ENCODE measurements around the gene ACY1. TPM values are rescaled to one million over a fixed set of nuclear protein-coding genes. Genes with fewer than 3 reads are reported as not detected.
A peak's percentile ranks its signal among the peaks of the same experiment; 100 is the strongest.
"Not testable (repeated sequence)": the region's sequence is repeated elsewhere in the genome, so short reads cannot be mapped to it uniquely, and the experiment has no call there.

Gene ACY1
- total RNA-seq, 1 experiment from 2014 or later = 103 TPM

DNA sequence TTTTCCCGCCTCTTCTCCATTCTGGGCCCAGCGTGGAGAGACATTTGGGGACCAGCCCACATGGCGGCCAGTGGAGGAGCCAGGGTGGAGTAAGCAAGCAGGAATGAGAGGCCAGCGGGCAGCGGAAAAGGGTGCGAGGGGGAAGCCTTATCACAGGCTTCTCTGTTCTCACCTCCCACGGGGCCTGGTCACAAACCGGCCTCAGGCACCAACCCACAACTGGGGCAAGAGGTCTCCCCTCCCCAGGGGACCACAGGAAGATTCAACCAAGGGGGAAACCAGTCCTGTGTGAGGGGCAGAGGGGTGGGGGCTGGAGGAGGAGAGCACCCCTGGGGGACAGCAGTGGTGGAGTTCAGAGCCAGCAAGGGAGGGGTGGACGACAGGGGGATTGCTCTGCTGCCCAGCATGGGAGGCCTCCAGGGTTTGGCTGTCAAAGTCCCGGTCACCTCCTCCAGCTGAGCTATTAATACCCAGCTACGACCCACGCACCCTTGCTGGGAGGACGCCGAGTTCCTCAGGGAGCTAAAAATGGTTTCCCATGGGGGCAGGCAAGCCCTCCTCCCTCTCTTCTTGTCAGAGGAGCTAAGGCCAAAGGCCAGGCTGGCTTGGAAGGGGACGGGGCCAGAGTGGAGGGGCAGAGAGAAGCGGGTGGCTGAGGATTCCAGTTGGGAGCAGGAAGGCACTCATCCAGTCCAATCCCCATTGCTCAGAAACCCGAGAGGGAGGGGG, 36.2 kb downstream of the ACY1 start:
- in situ Hi-C loops (cut with HindIII; ENCODE audit: low sequenced_read_pairs) = no loop called here
- DNase-seq (ENCODE audit: low spot score) = no peak

DNA sequence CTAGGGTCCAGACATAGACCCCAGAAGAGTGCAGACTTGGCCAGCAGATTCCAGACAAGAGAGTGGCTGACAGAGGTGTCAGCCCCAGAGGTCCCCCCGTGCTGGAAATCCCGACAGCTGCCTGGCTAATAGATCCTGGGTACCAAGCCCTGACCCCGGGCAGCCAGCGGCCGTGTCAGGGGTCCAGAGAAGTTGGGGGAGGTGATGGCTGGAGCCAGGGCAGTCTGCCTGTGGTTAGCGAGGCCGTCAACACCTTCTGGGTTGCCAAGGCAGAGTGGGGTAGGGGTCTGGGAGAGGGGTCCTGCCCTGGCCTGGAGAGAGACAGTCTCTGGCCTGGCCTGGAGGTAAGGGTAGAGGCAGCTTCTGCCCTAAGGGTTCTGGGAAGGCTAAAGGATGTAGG, 37.5 kb downstream of the ACY1 start:
- in situ Hi-C loops (cut with HindIII; ENCODE audit: low sequenced_read_pairs) = no loop called here
- no peak for DNase-seq (ENCODE audit: low spot score)

DNA sequence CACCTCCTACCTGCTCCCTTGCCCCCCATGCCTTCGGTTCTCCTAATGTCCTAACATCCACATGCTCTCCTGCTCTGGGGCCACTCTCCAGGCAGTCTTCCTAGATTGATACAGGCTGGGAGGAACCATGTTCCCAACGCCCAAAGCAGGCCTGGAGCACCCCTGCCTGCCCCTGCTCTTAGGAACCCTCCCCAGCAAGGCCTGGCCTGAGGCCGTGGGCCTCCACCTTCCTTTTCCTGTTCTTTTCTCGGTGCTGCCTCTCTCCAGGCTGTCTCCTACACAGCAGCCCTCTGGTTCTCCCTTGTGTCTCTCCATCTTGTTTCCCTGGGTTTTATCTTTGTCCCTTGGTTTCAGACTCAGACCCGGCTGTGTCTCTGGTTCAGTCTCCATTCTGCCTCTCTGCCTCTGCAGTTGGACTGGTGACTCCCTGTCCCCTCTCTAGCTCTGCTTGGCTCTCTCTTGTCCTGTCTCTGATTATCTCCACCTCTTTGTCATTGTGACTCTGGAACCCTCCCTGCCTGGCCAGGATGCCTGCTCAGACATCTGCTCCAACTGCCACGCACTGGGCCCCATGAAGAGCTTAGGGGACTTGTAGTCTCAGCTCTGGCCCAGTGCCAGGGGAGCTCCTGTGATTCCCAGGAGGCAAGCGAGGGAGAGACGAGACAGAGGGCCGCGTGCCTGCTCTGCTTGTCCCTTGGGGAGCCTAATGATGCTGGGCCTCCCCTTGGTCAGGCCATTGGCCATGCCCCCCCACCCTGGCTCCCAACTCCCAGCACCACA, 38.3 kb downstream of the ACY1 start:
- no peak for DNase-seq (ENCODE audit: low spot score)
- in situ Hi-C loops (cut with HindIII; ENCODE audit: low sequenced_read_pairs) = no loop called here

DNA sequence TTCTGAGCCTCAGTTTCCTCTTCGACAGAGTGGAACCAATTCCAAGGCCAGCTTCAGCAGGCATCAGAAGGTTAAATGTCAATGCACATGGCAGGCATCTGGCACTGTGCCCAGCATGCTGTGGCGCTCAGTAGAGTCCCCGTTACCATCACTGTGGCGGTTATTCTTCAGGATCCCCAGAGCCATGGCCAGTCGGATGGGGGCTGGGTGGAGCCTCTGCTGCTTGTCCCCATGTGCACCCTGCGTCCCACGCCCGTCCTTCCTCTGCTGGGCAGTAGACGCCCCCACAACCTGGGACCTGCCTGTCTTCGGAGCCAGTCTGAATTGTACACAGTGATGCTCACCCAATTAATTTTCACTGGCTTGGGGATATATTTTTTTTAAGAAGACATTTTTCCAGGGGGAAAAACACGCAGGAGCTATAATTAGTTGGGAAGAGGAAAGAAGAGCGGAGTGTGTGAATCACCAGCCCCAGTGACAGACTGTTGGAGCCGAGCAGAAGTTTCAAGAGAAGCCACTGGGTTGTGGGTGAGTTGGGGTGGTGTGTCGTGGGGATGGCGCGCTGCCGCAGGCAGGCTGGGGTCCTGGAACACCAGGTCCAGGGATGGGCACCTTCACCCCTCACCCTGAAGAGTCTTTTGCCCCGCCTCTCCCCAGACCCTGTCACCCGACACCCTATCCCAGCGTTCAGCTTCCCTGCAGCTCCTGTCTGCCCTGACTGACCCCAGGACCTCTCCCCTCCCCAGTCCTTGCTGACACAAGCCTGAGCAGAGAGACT, 39.2 kb downstream of the ACY1 start:
- no peak for DNase-seq (ENCODE audit: low spot score)
- in situ Hi-C loops (cut with HindIII; ENCODE audit: low sequenced_read_pairs) = no loop called here

DNA sequence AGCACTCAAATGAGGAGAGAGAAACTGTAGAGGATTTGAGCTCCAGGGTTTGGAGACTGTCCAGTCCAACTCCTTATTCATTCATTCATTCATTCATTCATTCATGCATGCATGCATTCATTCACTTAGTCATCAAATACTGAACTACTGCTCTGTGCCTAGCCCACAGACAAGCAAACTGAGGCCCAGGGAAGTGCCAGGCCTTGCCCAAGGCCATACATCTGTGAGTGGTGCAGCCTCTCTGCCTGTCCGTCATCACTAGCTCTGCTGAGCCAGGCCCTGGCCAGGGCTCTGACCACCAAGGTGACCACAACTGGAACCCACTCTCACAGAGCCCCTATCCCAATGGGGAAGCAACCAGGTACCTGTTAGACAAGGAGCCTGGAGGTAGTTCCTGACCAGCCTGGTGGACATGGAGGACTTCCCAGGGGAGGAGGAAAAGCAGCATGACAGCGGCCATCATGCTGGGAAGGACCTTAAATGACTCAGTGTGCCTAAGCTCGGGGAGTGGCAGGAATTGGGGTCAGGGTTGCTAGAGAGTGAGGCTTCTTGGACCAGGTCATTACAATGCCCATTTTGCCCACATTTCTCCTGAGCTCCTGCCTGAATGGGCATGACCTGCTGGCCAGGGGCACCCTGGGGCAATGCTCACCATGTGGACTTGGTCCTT, 39.9 kb downstream of the ACY1 start:
- in situ Hi-C loops (cut with HindIII; ENCODE audit: low sequenced_read_pairs) = no loop called here
- no peak for DNase-seq (ENCODE audit: low spot score)

DNA sequence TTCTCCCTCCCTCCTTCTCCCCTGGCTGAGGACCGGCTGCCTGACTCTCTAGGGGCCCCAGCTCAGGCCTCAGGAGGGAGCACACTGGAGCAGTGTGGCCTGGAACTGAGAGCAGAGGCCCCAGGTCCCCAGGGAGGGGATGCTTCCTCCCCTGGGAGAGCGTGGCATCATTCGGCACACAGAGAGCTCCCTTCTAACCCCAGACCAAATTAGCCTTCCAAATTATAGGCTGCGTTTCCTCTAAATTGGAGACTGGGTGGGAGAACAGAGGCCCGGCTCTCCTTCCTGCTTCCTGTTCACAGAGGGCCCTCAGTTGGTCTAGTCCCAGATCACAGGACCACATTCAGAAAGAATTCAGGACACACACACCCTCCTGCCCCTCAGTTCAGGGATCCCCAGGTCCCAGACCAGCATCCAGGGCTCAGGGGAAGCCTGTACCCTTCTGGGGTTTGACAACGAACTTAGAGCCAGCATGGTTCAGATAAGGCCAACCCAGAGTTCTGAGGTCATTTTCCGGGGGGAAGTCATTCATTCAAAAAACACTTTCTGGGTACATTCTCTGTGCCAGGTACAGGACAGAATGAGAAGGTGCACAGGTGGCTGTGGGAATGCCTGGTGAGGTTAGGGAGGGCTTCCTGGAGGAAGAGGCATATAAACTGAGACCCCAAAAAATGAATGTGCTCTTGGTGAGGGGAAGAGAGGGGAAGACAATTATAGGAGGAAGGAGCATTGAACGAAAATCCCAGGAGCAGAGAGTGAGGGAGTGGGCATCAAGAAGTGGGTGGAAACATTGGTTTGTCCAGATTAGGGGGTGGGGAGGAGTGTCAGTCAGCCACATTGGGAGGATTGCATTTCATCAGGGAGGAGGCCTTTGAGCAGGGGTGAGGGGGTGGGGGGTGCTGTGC, 40.8 kb downstream of the ACY1 start:
- DNase-seq (ENCODE audit: low spot score) = no peak
- in situ Hi-C loops (cut with HindIII; ENCODE audit: low sequenced_read_pairs) = no loop called here

DNA sequence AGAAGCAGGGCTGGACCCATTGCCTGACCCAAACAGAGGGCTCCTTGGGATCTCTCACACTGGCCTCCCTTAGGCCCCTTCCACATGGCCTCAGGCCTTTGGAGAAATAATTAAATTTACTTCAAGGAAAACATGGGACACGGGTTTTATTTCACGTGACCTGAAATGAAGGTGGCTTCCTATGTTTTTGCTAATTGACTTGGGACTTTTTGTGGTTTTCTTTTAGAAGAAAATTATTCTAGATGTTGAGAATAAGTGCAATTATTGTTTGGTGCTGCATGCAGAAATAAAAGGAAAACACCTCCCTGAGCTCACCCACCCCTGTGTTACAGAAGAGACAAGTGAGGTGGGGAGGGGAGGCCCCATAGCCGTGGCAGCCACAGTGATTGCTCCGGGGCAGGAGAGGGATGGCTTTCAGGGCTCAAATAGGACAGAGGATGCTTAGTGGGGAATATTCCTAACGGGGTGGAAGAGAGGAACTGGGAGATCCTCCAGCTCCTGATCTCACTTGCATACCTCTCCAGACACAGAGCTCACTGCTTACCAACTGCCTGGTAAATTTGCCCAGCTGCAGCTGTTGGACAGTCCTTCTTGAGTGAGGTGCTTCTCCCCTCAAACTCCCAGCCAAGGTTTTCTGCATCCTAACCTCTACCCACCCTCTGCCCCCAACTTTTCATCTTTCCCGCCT, 41.6 kb downstream of the ACY1 start:
- no peak for DNase-seq (ENCODE audit: low spot score)
- in situ Hi-C loops (cut with HindIII; ENCODE audit: low sequenced_read_pairs) = no loop called here

DNA sequence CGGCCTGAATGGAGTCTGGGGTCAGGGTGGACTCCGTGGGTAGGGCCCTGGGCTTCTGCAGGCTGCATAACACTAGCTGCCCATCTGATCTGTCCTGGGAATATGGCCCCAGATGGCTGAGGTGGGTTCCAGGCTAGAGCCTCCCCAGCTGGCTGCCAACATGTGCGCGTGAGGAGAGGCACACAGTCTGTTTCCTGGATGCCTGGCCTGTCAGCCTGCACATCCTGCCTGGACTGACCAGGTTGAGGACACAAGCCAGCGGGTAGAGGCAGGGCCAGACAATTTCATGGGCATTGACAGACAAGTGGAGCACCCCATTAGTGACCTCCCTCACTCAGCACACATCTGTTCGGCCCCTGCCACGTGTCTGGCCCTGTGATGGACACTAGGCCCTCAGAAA, 42.1 kb downstream of the ACY1 start:
- in situ Hi-C loops (cut with HindIII; ENCODE audit: low sequenced_read_pairs) = no loop called here
- no peak for DNase-seq (ENCODE audit: low spot score)

DNA sequence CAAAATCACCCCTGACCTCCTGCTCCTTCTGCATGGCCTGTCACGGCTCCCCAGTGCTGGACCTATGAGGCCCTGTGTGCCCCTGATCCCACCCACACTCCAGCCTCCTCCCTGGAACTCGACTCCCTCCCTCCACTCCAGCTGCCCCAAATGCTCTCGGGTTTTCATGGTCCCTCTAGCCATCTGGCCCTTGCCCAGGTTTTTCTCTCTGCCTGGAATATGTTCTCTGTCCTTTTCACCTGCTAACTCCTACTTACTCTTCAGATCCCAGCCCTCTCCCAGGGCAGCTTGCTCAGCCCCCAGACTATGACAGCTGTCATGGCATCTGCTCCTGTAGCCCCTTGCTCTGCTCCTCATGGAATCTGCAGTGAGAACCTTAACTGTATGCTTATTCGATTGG, 42.7 kb downstream of the ACY1 start:
- in situ Hi-C loops (cut with HindIII; ENCODE audit: low sequenced_read_pairs) = no loop called here
- peak; percentile 77 for DNase-seq (ENCODE audit: low spot score)

DNA sequence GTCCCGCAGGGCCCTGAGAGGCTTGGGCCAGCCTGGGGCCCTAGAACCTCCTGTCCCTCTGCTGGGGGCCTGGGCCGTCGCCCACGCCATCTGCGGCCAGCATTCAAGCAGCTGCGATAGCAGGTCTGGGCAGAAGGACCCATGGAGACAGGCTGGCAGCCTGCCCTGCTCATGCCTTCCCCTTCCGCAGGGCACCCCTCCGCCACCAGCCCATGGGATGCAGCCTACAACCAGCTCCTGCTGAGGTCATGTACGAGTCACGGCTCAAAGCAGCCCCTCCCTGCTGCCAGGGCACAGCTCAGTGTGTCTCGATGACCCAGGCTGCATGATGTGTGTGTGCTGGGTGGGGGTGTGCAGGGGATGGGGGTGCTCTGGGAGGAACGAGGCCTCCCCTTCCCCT, 45.2 kb downstream of the ACY1 start:
- in situ Hi-C loops (cut with HindIII; ENCODE audit: low sequenced_read_pairs) = no loop called here
- DNase-seq (ENCODE audit: low spot score) = peak; percentile 92

DNA sequence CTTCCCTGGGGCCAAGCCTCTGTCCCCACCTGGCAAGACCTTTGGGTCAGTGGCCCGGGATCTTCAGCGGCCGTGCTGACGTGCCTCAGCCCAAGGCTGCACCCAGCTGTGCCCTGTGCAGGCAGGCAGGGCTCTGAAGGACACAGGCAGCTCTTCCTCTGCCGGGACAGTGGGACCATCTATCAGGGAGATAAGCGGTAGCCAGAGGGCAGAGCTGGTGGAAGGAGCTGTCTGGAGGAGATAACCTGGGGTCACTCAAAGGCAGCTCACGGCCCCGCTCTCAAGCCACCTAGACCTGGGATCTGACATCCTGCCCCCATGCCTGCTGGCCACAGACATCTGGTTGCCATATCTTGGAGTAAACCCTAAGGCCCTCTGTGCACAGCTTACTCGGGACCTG, 45.7 kb downstream of the ACY1 start:
- in situ Hi-C loops (cut with HindIII; ENCODE audit: low sequenced_read_pairs) = no loop called here
- DNase-seq (ENCODE audit: low spot score) = no peak

DNA sequence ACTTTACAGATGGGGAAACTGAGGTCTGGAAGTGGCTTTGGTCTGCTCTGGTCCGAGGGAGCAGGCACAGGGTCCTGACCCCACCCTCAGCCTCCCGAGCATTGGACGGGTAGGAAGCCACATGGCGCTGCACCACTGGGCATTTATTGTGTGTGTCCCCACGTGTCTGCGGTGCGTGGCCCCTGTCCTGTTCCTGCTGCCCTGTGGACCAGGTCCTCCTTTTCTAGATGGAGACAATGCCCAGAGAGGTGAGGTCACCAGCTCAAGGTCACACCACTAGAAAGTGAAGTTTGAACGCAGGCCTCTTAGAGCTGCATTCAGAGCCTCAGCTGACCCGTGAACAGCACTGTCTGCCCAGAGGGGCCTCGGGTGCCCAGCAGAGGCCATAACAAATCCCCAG, 46.2 kb downstream of the ACY1 start:
- in situ Hi-C loops (cut with HindIII; ENCODE audit: low sequenced_read_pairs) = no loop called here
- no peak for DNase-seq (ENCODE audit: low spot score)

DNA sequence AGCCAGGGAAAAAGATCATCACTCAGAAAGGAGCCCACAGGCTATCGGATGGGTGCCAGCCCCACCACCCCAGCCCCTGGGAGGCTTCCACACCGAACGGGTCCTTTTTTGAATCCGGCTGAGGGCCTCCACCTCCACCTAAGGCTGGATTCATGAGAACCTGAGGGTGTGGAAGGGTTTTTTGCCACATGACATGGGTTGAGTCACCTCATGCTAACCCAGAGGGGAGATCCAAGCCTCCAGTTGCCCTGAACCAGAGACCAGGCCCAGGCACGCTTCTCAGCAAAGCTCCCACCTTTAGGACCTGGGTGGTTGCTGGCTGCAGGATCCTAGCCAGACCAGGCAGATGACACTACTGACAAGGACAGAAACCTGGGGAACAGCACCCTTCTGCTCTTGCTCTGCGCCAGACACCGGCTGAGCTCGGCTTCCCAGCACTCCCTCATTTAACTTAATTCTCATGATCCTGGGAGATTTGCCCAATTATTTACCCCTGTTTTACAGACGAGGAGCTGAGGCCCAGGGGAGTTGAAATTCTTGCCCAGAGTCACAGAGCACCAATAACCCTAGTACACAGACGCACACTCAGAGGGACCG, 47.5 kb downstream of the ACY1 start:
- in situ Hi-C loops (cut with HindIII; ENCODE audit: low sequenced_read_pairs) = no loop called here
- DNase-seq (ENCODE audit: low spot score) = no peak

DNA sequence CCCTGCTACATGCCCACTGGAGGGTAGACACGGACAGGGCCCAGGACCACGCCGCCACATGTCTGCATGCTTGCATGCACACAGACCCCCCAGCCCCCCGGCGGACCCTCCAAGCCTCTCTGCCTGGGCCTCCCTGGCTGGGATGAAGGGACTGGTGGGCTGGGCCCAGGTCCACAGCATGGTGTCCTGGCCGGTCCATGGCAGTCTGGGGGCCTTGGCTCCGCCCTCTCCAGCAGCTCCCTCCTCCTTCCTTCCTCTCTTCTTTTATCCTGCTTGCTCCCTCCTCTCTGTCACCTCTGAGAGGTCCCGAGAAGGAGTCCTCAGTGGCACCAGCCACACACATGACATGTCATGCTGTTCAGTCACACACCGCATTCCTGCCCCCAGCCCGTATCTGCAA, 48.6 kb downstream of the ACY1 start:
- DNase-seq (ENCODE audit: low spot score) = no peak
- in situ Hi-C loops (cut with HindIII; ENCODE audit: low sequenced_read_pairs) = no loop called here

DNA sequence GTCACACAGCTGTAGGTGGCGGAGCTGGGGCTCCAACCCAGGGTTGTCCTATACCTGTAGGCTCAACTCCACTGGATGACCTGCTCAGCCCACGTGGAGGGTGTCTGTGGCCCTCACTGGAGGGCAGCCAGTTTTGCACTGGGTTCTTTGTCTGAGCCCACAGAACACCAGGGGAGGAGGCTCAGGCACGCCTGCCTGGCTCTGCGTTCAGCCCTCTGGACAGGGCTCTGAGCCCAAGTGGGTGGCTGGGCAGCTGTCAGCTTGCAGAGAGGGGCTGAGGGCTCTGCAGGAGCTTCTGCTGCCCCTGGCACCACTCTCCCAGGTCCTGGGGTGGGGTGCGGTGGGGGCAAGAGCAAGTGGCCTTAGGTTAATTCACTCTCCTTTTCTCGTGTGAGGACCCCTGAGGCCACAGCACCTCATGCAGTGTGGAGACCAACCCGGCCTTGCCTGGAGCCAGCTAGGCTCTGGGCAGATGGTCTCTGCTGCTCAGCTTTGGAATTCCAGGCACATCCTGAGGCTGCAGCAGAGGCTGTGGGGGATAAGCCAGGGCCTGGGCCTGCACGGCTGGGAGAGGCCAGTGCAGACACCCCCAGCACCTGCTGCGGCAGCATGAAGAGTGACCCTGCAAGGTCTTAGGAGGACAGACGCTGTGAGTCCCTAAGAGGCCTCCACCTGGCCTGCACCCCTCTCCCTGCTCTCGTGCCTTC, 49.5 kb downstream of the ACY1 start:
- in situ Hi-C loops (cut with HindIII; ENCODE audit: low sequenced_read_pairs) = no loop called here

DNA sequence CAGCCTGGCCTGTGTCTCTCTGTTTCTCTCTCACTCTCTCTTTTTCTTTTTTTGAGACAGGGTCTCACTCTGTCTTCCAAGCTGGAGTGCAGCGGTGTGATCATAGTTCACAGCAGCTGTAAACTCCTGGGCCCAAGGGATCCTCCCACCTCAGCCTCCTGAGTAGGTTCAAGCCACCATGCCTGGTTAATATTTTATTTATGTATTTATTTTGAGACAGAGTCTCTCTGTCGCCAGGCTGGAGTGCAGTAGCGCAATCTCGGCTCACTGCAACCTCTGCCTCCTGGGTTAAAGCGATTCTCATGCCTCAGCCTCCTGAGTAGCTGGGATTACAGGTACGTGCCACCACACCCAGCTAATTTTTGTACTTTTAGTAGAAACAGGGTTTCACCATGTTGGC, 50.4 kb downstream of the ACY1 start:
- DNase-seq (ENCODE audit: low spot score); in situ Hi-C loops (cut with HindIII; ENCODE audit: low sequenced_read_pairs): not testable (repeated sequence)

More for the DNA sequence above, 49.5 kb downstream of the ACY1 start:
- DNase-seq (ENCODE audit: low spot score) = no peak

DNA sequence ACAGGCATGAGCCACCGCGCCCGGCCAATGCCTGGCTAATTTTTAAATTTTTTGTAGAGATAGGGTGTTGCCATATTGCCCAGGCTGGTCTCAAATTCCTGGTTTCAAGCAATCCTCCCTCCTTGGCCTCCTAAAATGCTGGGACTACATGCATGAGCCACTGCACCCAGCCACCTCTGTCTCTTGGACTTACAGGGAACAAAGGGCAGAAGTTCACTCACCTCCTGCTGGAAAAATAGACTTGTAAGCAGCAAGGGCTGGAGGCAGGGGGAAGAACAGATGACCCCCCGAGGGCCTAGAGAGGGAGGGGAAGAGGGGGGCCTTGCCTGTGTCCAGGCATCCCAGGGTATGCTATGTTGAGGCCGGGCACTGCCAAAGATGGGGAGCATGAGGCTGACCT, 50.9 kb downstream of the ACY1 start:
- in situ Hi-C loops (cut with HindIII; ENCODE audit: low sequenced_read_pairs) = no loop called here

More for the DNA sequence above, 50.9 kb downstream of the ACY1 start:
- no peak for DNase-seq (ENCODE audit: low spot score)

All from G401 (cell line).